ENCODE results near the gene NEAT1.
A peak's percentile ranks its signal among the peaks of the same experiment; 100 is the strongest.
"Not testable (repeated sequence)": the region's sequence is repeated elsewhere in the genome, so short reads cannot be mapped to it uniquely, and the experiment has no call there.

NEAT1 gene

DNA sequence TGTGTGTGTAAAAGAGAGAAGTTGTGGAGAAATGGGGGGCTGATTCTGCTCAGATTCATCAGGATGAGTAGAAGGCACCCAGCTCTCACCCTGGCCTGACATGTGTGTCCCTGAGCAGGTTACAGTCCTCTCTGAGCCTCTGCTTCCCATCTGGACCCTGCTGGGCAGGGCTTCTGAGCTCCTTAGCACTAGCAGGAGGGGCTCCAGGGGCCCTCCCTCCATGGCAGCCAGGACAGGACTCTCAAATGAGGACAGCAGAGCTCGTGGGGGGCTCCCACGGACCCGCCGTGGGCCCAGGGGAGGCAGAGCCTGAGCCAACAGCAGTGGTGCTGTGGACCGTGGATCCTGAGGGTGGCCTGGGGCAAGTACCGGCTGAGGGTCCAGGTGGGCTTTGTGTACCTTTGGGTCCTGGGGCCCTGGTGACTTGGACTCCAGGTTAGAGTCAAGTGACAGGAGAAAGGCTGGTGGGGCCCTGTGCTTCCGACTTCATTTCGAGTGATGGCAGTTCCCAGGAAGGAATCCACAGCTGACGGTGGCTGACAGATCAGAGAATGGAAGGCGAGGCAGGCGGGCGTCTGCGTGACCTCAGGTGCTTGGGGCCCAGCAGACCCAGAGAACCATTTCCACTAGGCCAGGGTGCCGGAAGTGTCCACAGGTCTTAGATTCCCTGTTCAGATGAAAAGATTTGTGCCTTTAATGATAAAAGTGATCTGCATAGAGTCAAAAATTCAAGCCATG is 21.9 kb downstream of the NEAT1 start:
- Mint-ChIP-seq H3K27me3 (no peaks in the 10 kb centered on the region), H3K27ac (peak overlapping the region; percentile 91 to 93), H3K36me3 (ENCODE audit: insufficient read depth) (peaks cover 59% of the 10 kb centered on the region), H3K9me3 (no peaks in the 10 kb centered on the region), H3K4me1 (ENCODE audit: low read depth in 2 of 2) (peaks cover 36 to 52% of the 10 kb centered on the region in 2 donors), H3K4me3 (no peak overlapping the region)
- ATAC-seq (replicated peaks) (no peak), DNase-seq (no peak)

GRCh38 chr11:65445101-65445603 is 22.6 kb downstream of the NEAT1 start:
- DNase-seq: no peak
- H3K36me3 Mint-ChIP-seq (ENCODE audit: insufficient read depth): peaks cover 55% of the 10 kb centered on the region

DNA sequence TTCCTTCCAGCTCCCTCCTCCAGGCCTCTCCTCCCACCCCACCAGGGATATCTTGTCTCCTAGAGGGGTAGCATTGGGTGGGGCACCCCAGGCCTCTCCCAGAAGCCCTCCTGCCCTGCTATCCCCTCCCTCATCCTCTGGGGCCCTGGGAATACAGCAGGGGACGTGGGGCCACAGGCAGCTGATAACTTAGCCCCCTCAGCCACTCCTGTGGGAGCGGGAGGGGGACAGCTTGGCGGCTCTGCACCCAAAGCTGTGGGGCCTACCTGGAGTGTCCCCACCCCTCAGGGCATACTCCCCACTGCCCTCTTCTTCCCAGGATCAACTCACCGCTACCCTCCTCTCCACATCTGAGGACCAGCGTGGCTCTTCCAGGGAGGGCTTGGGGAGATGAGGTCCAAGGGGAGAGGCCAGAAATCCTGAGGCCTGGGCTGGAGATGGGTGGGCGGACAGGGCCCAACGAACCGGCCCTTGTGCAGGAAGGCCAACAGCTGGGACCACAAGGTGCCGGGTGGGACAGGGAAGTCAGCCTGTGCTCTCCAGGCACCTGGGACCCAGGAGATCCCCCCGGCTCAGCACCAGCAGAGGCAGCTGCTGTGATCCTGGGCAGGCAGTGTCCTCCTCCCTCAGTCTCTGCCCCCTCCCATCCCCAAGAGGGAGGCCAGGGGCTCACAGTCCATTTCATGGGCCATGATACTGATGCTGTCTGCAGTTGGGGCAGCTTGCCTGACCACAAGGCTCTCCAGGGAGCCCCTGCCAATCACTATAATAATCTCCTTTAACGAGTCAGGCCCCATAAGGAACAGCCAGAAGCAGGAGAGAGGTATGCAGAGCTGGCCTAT is 23.2 kb downstream of the NEAT1 start:
- Mint-ChIP-seq H3K4me1 (ENCODE audit: low read depth in 2 of 2) (peaks cover 27 to 41% of the 10 kb centered on the region in 2 donors), H3K4me3 (no peak overlapping the region), H3K36me3 (ENCODE audit: insufficient read depth) (peaks cover 51% of the 10 kb centered on the region), H3K27me3 (no peaks in the 10 kb centered on the region), H3K27ac (peak overlapping the region; percentile 76 to 94), H3K9me3 (no peaks in the 10 kb centered on the region)
- no peak for DNase-seq
- no peak for ATAC-seq (replicated peaks)

More at GRCh38 chr11:65445101-65445603, 22.6 kb downstream of the NEAT1 start:
- peaks cover 32 to 48% of the 10 kb centered on the region in 2 donors for H3K4me1 Mint-ChIP-seq (ENCODE audit: low read depth in 2 of 2)
- peak overlapping the region; percentile 91 to 93 for H3K27ac Mint-ChIP-seq
- H3K9me3 Mint-ChIP-seq: no peaks in the 10 kb centered on the region
- H3K27me3 Mint-ChIP-seq: no peaks in the 10 kb centered on the region
- no peak for ATAC-seq (replicated peaks)
- no peak overlapping the region for H3K4me3 Mint-ChIP-seq

DNA sequence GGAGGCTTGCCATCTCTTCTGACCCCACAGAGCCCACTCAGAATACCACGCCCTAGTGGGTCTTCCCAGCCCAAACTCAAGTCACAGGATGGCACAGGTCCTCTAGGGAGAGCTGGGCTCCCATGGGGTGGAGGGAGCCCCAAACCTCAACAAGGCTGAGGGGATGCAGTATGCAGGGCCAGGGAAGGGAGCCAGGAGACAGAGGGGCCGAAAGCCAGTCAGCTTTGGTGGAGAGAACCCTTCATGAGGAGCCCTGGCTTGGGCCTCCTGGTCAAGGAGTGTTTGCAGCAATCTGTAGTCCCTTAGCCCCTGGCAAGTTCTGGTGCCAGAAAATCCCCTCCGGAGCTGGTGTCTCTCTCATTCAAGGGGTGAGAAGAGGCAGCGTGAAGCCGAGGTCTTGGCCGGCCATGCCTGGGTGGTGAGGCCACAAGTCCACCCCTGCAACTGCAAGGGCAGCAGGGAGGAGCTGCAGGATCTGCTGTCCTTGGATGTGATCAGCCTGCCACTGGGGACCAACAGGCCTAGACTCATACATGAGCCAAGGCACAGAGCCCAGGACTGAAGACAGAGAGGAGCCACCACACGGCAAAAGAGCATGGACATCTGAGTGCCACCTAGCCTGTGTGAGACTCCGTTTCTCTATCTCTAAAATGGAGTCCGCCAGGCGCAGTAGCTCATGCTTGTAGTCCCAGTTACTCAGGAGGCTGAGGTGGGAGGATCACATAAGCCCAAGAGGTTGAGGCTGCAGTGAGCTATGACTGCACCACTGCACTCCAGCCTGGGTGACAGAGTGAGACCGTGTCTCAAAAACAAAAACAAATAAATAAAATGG is 24.1 kb downstream of the NEAT1 start:
- ATAC-seq (replicated peaks): no peak
- Mint-ChIP-seq H3K4me1 (ENCODE audit: low read depth in 2 of 2) (peaks cover 23 to 37% of the 10 kb centered on the region in 2 donors), H3K27ac (peak overlapping the region; percentile 76 to 94), H3K4me3 (no peak overlapping the region), H3K9me3 (no peaks in the 10 kb centered on the region), H3K36me3 (ENCODE audit: insufficient read depth) (peaks cover 43% of the 10 kb centered on the region), H3K27me3 (no peaks in the 10 kb centered on the region)
- no peak for DNase-seq

DNA sequence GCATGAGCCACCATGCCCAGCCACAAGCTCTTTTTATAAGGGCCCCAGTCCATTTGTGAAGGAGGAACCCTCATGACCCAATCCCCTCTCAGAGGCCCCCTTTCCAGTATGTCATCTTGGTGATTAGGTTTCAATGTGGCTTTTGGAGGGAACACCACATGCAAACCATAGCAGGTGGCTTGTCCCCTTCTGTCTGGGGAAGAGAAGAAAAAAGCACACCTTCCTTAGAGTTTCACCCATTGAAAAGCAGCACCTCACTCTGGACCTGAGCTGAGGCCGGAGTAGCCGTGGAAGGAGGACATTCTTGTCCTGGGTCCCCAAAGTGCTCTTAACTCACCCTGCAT is 25.4 kb downstream of the NEAT1 start:
- Mint-ChIP-seq H3K27me3 (no peaks in the 10 kb centered on the region), H3K9me3 (no peaks in the 10 kb centered on the region), H3K4me1 (ENCODE audit: low read depth in 2 of 2) (peaks cover 11 to 25% of the 10 kb centered on the region in 2 donors), H3K27ac (peak overlapping the region in 1 of 2 donors; percentile 86), H3K36me3 (ENCODE audit: insufficient read depth) (peaks cover 30% of the 10 kb centered on the region), H3K4me3 (no peak overlapping the region)
- DNase-seq: no peak
- ATAC-seq (replicated peaks): peak; percentile 7

- no peaks in the 10 kb centered on the region for H3K27me3 Mint-ChIP-seq
- peaks cover 25% of the 10 kb centered on the region for H3K36me3 Mint-ChIP-seq (ENCODE audit: insufficient read depth)
- peaks cover 6 to 22% of the 10 kb centered on the region in 2 donors for H3K4me1 Mint-ChIP-seq (ENCODE audit: low read depth in 2 of 2)
- H3K9me3 Mint-ChIP-seq: no peaks in the 10 kb centered on the region
- H3K27ac Mint-ChIP-seq: peak overlapping the region in 1 of 2 donors; percentile 86
- DNase-seq (no peak), ATAC-seq (replicated peaks) (peak; percentile 23)
- H3K4me3 Mint-ChIP-seq: no peak overlapping the region
Observed at GRCh38 chr11:65448418-65449105, 26.0 kb downstream of the NEAT1 start.

DNA sequence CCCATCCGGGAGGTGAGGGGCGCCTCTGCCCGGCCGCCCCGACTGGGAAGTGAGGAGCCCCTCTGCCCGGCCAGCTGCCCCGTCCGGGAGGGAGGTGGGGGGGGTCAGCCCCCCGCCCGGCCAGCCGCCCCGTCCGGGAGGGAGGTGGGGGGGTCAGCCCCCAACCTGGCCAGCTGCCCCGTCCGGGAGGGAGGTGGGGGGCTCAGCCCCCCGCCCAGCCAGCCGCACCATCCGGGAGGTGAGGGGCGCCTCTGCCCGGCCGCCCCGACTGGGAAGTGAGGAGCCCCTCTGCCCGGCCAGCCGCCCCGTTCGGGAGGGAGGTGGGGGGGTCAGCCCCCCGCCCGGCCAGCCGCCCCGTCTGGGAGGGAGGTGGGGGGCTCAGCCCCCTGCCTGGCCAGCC is 28.7 kb downstream of the NEAT1 start:
- H3K27ac Mint-ChIP-seq; DNase-seq; ATAC-seq (replicated peaks); H3K4me3 Mint-ChIP-seq; H3K27me3 Mint-ChIP-seq; H3K9me3 Mint-ChIP-seq: not testable (repeated sequence)
- peaks cover 16% of the 10 kb centered on the region for H3K36me3 Mint-ChIP-seq (ENCODE audit: insufficient read depth)
- H3K4me1 Mint-ChIP-seq (ENCODE audit: low read depth in 2 of 2): peaks cover 10 to 27% of the 10 kb centered on the region in 2 donors

DNA sequence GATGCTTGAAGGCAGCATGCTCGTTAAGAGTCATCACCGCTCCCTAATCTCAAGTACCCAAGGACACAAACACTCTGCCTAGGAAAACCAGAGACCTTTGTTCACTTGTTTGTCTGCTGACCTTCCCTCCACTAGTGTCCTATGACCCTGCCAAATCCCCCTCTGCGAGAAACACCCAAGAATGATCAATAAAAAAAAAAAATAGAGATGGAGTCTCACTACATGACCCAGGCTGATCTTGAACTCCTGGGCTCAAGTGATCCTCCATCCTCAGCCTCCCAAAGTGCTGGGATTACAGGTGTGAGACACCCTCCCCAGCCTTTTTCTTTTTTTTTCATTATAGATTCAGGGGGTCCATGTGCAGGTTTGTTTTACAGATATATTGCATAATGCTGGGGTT is 29.7 kb downstream of the NEAT1 start:
- not testable (repeated sequence) for H3K4me3 Mint-ChIP-seq; ATAC-seq (replicated peaks); H3K9me3 Mint-ChIP-seq; H3K27me3 Mint-ChIP-seq; DNase-seq
- peaks cover 10 to 24% of the 10 kb centered on the region in 2 donors for H3K4me1 Mint-ChIP-seq (ENCODE audit: low read depth in 2 of 2)
- peaks cover 14% of the 10 kb centered on the region for H3K36me3 Mint-ChIP-seq (ENCODE audit: insufficient read depth)
- H3K27ac Mint-ChIP-seq: peak overlapping the region in 1 of 2 donors; percentile 23

DNA sequence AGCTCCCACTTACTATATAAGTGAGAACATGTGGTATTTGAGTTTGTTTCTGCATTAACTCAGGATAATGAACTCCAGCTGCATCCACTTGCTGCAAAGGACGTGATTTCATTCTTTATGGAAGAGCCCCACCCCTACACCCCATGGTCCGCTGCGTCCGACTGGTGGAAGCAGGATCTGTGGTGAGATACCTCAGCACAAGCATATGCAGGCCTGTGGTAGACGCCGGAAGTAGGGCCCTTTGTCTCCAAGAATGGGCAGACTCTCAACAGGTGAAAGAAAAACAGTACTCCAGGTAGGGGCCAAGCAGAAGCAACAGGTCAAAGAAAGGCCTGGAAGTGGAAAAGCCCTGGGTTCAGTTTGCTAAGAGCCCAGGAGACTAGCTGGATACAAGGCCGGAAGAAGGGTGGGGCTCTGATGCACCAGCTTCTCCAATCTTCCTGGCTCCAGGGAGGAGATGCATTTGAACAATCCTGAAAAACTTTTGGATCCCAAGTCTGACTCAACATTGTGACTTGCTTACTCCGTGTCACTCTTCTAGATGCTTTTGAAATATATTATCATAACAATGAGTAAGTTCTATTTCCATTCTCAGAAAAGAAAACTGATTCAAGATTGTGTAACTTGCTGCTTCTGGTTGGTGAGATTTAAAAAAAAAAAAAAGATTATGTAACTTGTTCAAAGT is 30.4 kb downstream of the NEAT1 start:
- DNase-seq (no peak), ATAC-seq (replicated peaks) (no peak)
- H3K9me3 Mint-ChIP-seq: no peaks in the 10 kb centered on the region
- peaks cover 10 to 24% of the 10 kb centered on the region in 2 donors for H3K4me1 Mint-ChIP-seq (ENCODE audit: low read depth in 2 of 2)
- peak overlapping the region in 1 of 2 donors; percentile 23 for H3K27ac Mint-ChIP-seq
- peak overlapping the region in 1 of 2 donors; percentile 91 for H3K4me3 Mint-ChIP-seq
- H3K36me3 Mint-ChIP-seq (ENCODE audit: insufficient read depth): peaks cover 14% of the 10 kb centered on the region
- H3K27me3 Mint-ChIP-seq: no peaks in the 10 kb centered on the region

- H3K4me1 Mint-ChIP-seq (ENCODE audit: low read depth in 2 of 2): peaks cover 10 to 13% of the 10 kb centered on the region in 2 donors
- no peak for DNase-seq
- H3K27me3 Mint-ChIP-seq: no peaks in the 10 kb centered on the region
- ATAC-seq (replicated peaks): no peak
- H3K36me3 Mint-ChIP-seq (ENCODE audit: insufficient read depth): peaks cover 14% of the 10 kb centered on the region
- H3K9me3 Mint-ChIP-seq: no peaks in the 10 kb centered on the region
- H3K27ac Mint-ChIP-seq: peak overlapping the region; percentile 88 to 91
- H3K4me3 Mint-ChIP-seq: peak overlapping the region; percentile 91 to 94
Observed at GRCh38 chr11:65454311-65454695, 31.7 kb downstream of the NEAT1 start.

- DNase-seq: peak; percentile 50 to 63 (median 63)
- peak overlapping the region; percentile 91 to 94 for H3K4me3 Mint-ChIP-seq
- ATAC-seq (replicated peaks): peak; percentile 92
Observed at GRCh38 chr11:65454696-65455456, 32.3 kb downstream of the NEAT1 start.

More at GRCh38 chr11:65454696-65455456, 32.3 kb downstream of the NEAT1 start:
- Mint-ChIP-seq H3K36me3 (ENCODE audit: insufficient read depth) (peaks cover 12% of the 10 kb centered on the region), H3K4me1 (ENCODE audit: low read depth in 2 of 2) (peaks cover 10 to 13% of the 10 kb centered on the region in 2 donors), H3K27me3 (no peaks in the 10 kb centered on the region), H3K27ac (peak overlapping the region; percentile 88 to 91), H3K9me3 (no peaks in the 10 kb centered on the region)

Measured in effector memory CD8-positive, alpha-beta T cell (primary cell).